Gastroesophageal sphincter (tissue), 3 donors: Measurements from ENCODE around the gene THSD4.

ENCODE experiments used
- POLR2A ChIP-seq, 2 donors: fragments of 450-650 bp; IDR thresholded peaks; one replicate each; pipeline ENCODE4 v1.6.1; 2017; ENCODE audit warnings: antibody characterized with exemption in 2 of 2, mild to moderate bottlenecking in 2 of 2, moderate library complexity in 1 of 2
- TF ChIP-seq, protein P1 (sequence below), 4 experiments: fragments of 200-600 bp in 2 of 4; fragments of 450-650 bp in 2 of 4; sonication (generic) in 1 of 4; IDR thresholded peaks; one replicate each; pipeline ENCODE4 v1.5.1; 2017 to 2019; ENCODE audit warnings: antibody characterized with exemption in 4 of 4, mild to moderate bottlenecking in 2 of 4, moderate library complexity in 2 of 4

DNA sequence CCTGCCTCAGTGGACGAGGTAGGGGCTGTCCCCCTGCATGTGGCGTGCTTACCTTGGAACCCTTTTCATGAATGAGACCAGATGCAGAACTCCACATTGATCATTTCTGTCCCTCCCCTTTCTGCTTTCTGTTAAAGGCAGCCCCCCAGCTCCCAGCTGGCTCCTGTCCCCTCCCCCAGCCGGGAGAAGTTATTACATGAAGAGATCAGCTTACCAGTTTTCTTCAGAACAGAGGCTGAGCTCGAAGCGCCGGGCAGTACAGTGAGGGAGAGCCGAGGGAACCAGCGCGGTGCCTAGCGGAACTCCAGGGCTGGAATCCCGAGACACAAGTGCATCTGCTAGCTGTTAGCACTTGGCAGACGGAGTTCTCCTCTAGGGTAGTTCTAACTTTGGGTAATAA is 431.7 kb downstream of the THSD4 start:
- TF ChIP-seq, protein P1, sequence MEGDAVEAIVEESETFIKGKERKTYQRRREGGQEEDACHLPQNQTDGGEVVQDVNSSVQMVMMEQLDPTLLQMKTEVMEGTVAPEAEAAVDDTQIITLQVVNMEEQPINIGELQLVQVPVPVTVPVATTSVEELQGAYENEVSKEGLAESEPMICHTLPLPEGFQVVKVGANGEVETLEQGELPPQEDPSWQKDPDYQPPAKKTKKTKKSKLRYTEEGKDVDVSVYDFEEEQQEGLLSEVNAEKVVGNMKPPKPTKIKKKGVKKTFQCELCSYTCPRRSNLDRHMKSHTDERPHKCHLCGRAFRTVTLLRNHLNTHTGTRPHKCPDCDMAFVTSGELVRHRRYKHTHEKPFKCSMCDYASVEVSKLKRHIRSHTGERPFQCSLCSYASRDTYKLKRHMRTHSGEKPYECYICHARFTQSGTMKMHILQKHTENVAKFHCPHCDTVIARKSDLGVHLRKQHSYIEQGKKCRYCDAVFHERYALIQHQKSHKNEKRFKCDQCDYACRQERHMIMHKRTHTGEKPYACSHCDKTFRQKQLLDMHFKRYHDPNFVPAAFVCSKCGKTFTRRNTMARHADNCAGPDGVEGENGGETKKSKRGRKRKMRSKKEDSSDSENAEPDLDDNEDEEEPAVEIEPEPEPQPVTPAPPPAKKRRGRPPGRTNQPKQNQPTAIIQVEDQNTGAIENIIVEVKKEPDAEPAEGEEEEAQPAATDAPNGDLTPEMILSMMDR (IDR thresholded peaks at IDR 0.05), result no peak
- no peak for TF ChIP-seq POLR2A (IDR thresholded peaks at IDR 0.05)
